ENCODE data around the gene CCL25.

DNA sequence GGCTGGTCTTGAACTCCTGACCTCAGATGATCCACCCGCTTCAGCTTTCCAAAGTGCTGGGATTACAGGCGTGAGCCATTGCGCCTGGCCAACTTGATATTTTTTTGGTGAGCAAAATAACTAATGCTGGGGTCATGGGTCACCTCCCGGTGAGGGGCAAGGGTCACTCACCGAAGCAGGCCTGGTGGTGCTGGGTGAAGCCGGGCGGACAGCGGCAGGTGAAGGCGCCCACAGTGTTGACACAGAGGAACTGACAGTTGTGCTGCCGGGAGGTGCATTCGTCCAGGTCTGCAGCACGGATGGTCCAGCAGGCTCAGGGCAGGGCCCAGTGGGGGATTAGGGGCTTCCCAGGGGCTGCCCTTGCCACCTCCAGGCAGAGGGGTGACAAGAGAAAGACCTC is 28.3 kb downstream of the CCL25 start:
- TF ChIP-seq CHD2 (IDR thresholded peaks at IDR 0.05; ENCODE audit: low read depth, low read length): no peak
- TF ChIP-seq, protein P1, sequence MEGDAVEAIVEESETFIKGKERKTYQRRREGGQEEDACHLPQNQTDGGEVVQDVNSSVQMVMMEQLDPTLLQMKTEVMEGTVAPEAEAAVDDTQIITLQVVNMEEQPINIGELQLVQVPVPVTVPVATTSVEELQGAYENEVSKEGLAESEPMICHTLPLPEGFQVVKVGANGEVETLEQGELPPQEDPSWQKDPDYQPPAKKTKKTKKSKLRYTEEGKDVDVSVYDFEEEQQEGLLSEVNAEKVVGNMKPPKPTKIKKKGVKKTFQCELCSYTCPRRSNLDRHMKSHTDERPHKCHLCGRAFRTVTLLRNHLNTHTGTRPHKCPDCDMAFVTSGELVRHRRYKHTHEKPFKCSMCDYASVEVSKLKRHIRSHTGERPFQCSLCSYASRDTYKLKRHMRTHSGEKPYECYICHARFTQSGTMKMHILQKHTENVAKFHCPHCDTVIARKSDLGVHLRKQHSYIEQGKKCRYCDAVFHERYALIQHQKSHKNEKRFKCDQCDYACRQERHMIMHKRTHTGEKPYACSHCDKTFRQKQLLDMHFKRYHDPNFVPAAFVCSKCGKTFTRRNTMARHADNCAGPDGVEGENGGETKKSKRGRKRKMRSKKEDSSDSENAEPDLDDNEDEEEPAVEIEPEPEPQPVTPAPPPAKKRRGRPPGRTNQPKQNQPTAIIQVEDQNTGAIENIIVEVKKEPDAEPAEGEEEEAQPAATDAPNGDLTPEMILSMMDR (IDR thresholded peaks at IDR 0.05 in 2 of 3, conservative IDR thresholded peaks at IDR 0.05 in 1 of 3; ENCODE audit: insufficient read depth in 2 of 3, low read depth in 1 of 3, low read length in 3 of 3): no peak
- no peak for TF ChIP-seq SRSF9 (IDR thresholded peaks at IDR 0.05; ENCODE audit: borderline replicate concordance, low read depth, low read length)
- TF ChIP-seq, protein P2, sequence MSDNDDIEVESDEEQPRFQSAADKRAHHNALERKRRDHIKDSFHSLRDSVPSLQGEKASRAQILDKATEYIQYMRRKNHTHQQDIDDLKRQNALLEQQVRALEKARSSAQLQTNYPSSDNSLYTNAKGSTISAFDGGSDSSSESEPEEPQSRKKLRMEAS (CRISPR knock-in tag; IDR thresholded peaks at IDR 0.05): no peak
- no peak for TF ChIP-seq TAF1 (IDR thresholded peaks at IDR 0.05; ENCODE audit: control insufficient read depth, extremely low read depth, insufficient read depth, low read length, severe bottlenecking)
- TF ChIP-seq MXI1 (IDR thresholded peaks at IDR 0.05; ENCODE audit: low read depth, low read length): no peak
